ENCODE data around the gene AIRE. TPM values are rescaled to one million over a fixed set of nuclear protein-coding genes. Genes with fewer than 3 reads are reported as not detected.

Gene AIRE
- total RNA-seq, 1 experiment from 2014 or later: 0.31 TPM

DNA sequence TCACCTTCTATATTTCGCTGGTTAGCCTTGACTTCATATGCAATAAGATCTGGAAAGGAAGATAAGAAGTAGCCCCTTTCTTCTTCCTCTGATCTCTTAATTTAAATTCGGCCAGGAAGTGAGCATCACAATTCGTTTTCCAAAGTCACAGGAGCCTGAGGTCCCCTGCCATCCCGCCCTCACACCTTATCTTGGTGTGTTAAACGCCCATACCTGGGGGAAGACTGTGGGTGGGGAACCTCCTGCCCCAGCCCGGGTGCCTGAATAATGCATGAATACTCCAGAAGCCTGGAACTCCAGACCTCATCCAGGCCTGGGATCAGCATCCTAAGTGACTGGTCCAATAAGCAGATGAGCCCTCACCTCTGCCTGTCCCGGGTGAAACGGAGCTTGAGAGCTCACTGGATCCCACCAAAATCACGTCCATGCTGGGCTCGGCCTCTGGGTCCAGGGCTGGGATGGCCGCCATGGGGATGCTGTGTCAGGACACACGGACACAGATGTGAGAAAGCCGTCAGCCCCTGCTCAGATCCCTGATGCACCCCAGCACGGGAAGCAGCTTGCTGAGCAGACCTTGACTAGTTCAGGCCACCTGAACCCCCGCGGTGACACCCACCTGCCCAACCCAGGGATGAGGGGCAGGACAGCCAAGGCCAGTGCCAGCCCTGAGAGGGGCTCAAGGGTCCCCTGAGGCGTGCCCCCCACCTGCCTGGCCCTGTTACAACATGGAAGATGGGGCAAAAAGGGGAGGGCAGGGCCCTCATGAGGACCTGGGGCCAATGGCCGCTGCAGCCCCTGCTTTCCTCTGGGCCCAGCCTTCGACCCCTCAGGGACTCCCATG lies 24.7 kb upstream of the AIRE start:
- no peaks in the 10 kb centered on the region for H3K36me3 ChIP-seq (replicated peaks; ENCODE audit: control insufficient read depth, insufficient read depth, low read length)
- H3K4me3 ChIP-seq (ENCODE audit: insufficient read depth, low read depth, low read length): no peak overlapping the region
- no peaks in the 10 kb centered on the region for H3K27me3 ChIP-seq (ENCODE audit: control insufficient read depth, insufficient read depth, low read length)
- peak; percentile 59 for DNase-seq

- Histone ChIP-seq H3K4me3 (ENCODE audit: insufficient read depth, low read depth, low read length) (no peak within 1 kb of the TSS), H3K36me3 (replicated peaks; ENCODE audit: control insufficient read depth, insufficient read depth, low read length) (no peaks in the 10 kb centered on the region), H3K27me3 (ENCODE audit: control insufficient read depth, insufficient read depth, low read length) (no peaks in the 10 kb centered on the region)
- peak; percentile 78 for DNase-seq
Observed at GRCh38 chr21:44261675-44262295, 23.9 kb upstream of the AIRE start, which contains the start of gene DNMT3L. TSS of gene DNMT3L (minus strand) at chr21:44261897. CDS start at chr21:44261259, 638 bp downstream.

DNA sequence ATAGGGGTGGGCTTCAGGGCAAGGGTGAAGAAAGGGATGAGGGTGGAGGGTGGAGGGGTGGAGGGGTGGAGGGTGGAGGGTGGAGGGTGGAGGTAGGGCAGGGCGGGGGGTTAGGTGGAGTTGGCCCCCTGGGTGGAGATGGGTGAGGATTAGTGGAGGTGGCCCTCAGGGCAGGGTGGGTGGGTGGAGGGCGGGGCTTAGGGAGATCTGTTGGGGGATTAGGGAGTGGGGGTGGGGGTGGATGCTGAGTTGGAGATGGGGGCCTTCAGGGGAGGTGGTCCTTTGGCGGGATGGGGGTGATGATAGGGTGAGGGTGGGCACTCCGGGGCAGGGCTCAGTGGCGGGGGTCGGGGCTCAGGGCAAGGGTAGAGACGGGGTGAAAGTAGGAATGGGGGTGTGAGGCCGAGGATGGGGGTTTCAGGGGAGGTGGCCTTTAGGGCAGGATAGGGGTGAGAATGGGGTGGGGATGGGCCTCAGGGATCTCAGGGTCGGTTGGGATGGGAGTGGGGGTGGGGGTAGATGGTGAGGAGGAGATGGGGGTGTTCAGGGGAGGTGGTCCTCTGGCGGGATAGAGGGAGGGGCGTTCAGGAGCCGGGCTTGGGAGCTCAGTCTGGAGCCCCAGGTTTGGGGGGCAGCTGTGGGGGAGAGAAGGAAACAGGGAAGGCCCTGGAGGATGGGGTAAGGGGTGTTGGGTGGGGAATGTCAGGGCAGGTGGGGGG lies 23.2 kb upstream of the AIRE start:
- no peaks in the 10 kb centered on the region for H3K36me3 ChIP-seq (replicated peaks; ENCODE audit: control insufficient read depth, insufficient read depth, low read length)
- no peaks in the 10 kb centered on the region for H3K27me3 ChIP-seq (ENCODE audit: control insufficient read depth, insufficient read depth, low read length)
- no peak overlapping the region for H3K4me3 ChIP-seq (ENCODE audit: insufficient read depth, low read depth, low read length)
- DNase-seq: peak; percentile 73

GRCh38 chr21:44263221-44263760 lies 22.4 kb upstream of the AIRE start:
- no peaks in the 10 kb centered on the region for H3K27me3 ChIP-seq (ENCODE audit: control insufficient read depth, insufficient read depth, low read length)
- peak; percentile 88 for DNase-seq
- H3K36me3 ChIP-seq (replicated peaks; ENCODE audit: control insufficient read depth, insufficient read depth, low read length): no peaks in the 10 kb centered on the region
- no peak overlapping the region for H3K4me3 ChIP-seq (ENCODE audit: insufficient read depth, low read depth, low read length)

GRCh38 chr21:44263768-44264167 lies 21.9 kb upstream of the AIRE start:
- Histone ChIP-seq H3K4me3 (ENCODE audit: insufficient read depth, low read depth, low read length) (no peak overlapping the region), H3K36me3 (replicated peaks; ENCODE audit: control insufficient read depth, insufficient read depth, low read length) (no peaks in the 10 kb centered on the region), H3K27me3 (ENCODE audit: control insufficient read depth, insufficient read depth, low read length) (no peaks in the 10 kb centered on the region)
- DNase-seq: peak; percentile 65

- no peak overlapping the region for H3K4me3 ChIP-seq (ENCODE audit: insufficient read depth, low read depth, low read length)
- no peaks in the 10 kb centered on the region for H3K27me3 ChIP-seq (ENCODE audit: control insufficient read depth, insufficient read depth, low read length)
- H3K36me3 ChIP-seq (replicated peaks; ENCODE audit: control insufficient read depth, insufficient read depth, low read length): no peaks in the 10 kb centered on the region
- DNase-seq: no peak
Observed at GRCh38 chr21:44265734-44266270, 19.9 kb upstream of the AIRE start.

GRCh38 chr21:44267655-44268142 lies 18.0 kb upstream of the AIRE start:
- Histone ChIP-seq H3K36me3 (replicated peaks; ENCODE audit: control insufficient read depth, insufficient read depth, low read length) (no peaks in the 10 kb centered on the region), H3K27me3 (ENCODE audit: control insufficient read depth, insufficient read depth, low read length) (no peaks in the 10 kb centered on the region), H3K4me3 (ENCODE audit: insufficient read depth, low read depth, low read length) (no peak overlapping the region)
- DNase-seq: peak; percentile 84

- Histone ChIP-seq H3K4me3 (ENCODE audit: insufficient read depth, low read depth, low read length) (no peak overlapping the region), H3K36me3 (replicated peaks; ENCODE audit: control insufficient read depth, insufficient read depth, low read length) (no peaks in the 10 kb centered on the region), H3K27me3 (ENCODE audit: control insufficient read depth, insufficient read depth, low read length) (no peaks in the 10 kb centered on the region)
- DNase-seq: no peak
Observed at GRCh38 chr21:44269090-44269489, 16.6 kb upstream of the AIRE start.

DNA sequence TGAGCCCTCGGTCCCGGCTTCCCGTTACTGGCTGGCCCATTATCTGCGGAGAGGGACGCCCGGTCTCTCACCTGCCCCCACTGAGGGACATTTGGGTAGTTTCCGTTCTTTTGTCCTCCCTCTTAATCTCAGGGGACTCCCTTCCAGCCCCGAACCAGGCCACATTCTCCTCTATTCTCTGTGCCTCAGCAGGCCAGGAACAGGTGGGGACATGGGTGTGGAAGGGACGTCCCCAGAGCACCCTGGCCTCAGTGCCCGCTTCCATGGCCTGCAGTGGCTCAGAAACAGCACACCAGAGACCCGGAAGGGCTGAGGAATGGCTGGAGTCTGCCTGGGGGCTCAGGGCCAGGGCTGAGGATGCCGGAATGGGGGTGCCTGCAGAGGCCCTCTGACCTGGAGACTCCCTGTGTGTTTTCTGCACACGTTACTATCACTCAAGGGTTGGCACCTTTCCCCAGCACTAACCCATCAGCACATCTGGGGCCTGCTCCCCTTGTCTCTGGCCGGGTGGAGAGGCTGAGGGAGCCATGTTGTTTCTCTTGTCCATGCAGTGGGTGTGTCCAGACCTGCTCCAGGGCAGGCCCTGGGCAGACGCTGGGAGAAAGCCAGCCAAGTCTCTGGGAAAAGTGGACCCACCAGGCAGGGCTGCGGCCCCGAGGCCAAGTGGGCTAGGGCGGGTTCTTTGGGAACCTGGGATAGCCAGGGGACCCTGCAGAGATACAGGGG lies 14.0 kb upstream of the AIRE start:
- no peak for DNase-seq
- H3K4me3 ChIP-seq (ENCODE audit: insufficient read depth, low read depth, low read length): no peak overlapping the region
- no peaks in the 10 kb centered on the region for H3K36me3 ChIP-seq (replicated peaks; ENCODE audit: control insufficient read depth, insufficient read depth, low read length)
- H3K27me3 ChIP-seq (ENCODE audit: control insufficient read depth, insufficient read depth, low read length): no peaks in the 10 kb centered on the region

GRCh38 chr21:44272284-44272858 lies 13.3 kb upstream of the AIRE start:
- H3K4me3 ChIP-seq (ENCODE audit: insufficient read depth, low read depth, low read length): no peak overlapping the region
- DNase-seq: no peak
- H3K27me3 ChIP-seq (ENCODE audit: control insufficient read depth, insufficient read depth, low read length): no peaks in the 10 kb centered on the region
- H3K36me3 ChIP-seq (replicated peaks; ENCODE audit: control insufficient read depth, insufficient read depth, low read length): no peaks in the 10 kb centered on the region

DNA sequence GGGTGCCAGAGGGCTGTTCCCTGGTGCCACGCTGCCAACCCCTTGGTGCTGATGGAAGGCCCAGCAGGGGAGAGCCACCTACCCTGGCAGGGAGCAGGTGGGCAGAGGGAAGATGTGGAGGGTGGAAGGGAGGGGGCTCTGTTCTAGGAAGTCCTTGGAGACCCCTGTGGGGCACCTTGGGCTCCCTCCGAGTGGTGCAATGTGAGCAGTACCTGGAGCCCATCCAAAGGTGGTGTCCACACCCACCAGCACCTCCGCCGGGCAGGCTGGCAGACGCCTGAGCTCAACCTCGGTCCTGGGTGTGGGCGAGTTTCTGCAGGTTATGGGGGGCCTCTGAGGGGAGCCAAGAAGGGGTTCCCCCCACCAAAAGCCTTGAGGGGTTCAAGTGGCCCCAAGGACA lies 12.6 kb upstream of the AIRE start:
- Histone ChIP-seq H3K36me3 (replicated peaks; ENCODE audit: control insufficient read depth, insufficient read depth, low read length) (no peaks in the 10 kb centered on the region), H3K27me3 (ENCODE audit: control insufficient read depth, insufficient read depth, low read length) (no peaks in the 10 kb centered on the region), H3K4me3 (ENCODE audit: insufficient read depth, low read depth, low read length) (no peak overlapping the region)
- DNase-seq: no peak

DNA sequence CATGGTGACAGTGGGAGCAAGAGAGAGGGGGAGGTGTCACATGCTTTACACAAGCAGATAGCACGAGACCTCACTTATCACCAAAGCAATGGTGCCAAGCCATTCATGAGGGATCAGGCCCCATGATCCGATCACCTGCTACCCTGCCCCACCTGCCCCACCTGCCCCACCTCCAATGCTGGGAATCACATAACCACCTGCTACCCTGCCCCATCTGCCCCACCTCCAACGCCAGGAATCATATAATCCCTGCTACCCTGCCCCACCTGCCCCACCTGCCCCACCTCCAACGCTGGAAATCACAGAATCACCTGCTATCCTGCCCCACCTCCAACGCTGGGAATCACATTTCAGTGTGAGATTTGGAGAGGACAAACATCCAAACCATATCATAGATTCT lies 10.6 kb upstream of the AIRE start:
- no peak overlapping the region for H3K4me3 ChIP-seq (ENCODE audit: insufficient read depth, low read depth, low read length)
- H3K27me3 ChIP-seq (ENCODE audit: control insufficient read depth, insufficient read depth, low read length): no peaks in the 10 kb centered on the region
- no peaks in the 10 kb centered on the region for H3K36me3 ChIP-seq (replicated peaks; ENCODE audit: control insufficient read depth, insufficient read depth, low read length)
- DNase-seq: no peak

DNA sequence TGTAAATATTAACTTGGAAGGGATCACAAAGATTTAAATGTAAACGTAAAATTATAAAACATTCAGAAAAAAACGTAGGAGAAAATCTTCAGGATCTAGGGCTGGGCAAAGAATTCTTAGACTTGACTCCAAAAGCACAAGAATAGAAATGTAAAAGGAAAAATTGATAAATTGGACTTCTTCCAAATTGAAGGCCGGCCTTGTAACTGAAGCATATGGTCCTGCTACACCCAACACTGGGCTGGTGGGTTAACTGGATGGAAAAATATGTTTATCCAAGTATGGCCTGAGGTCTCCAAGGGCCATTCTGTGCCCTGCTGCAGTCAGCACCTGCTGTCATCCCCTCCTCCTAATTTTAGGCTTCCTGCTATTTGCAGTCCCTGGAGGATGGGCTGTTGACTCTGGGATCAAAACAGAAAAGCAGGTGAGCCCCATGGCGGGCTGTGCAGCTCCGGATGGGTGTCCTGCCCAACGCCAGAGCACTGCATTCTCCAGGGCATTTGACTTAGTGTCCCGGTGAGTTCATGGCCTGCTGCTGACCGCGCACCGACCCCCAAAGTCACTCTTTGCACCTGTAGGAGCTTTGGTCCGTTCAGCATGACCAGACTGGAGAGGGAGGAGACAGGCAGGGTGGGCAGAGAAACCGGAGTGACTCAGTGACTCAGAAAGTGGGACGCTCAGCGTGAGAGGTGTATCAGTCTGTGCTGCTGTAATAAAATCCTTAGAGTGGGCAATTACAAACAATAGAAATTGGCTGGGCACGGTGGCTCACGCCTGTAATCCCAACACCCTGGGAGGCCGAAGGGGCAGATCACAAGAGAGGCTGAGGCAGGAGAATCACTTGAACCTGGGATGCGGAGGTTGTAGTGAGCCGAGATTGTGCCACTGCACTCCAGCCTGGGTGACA lies 6.1 kb upstream of the AIRE start:
- no peak for DNase-seq
- H3K36me3 ChIP-seq (replicated peaks; ENCODE audit: control insufficient read depth, insufficient read depth, low read length): no peaks in the 10 kb centered on the region
- H3K4me3 ChIP-seq (ENCODE audit: insufficient read depth, low read depth, low read length): no peak overlapping the region
- H3K27me3 ChIP-seq (ENCODE audit: control insufficient read depth, insufficient read depth, low read length): no peaks in the 10 kb centered on the region; the same call in 1 of the 2 replicates

Measured in H7 (cell line).